HG02970 (cell line): ENCODE data around the gene PPM1K.

Source experiments
- ATAC-seq: cut with Tn5 transposase; IDR thresholded peaks from one replicate; pipeline ENCODE4 v1.9.1; 2021; ENCODE audit warnings: mild to moderate bottlenecking, moderate library complexity, moderate number of reproducible peaks; ENCODE audit not compliant: unreplicated experiment, low FRiP score

PPM1K gene

GRCh38 chr4:88225232-88226105 lies 58.9 kb downstream of the PPM1K start:
- ATAC-seq: no peak

GRCh38 chr4:88223516-88223915 lies 60.8 kb downstream of the PPM1K start:
- ATAC-seq: no peak

GRCh38 chr4:88219099-88219498 lies 65.3 kb downstream of the PPM1K start:
- ATAC-seq: no peak

- no peak for ATAC-seq
Observed at GRCh38 chr4:88217169-88217568, 67.2 kb downstream of the PPM1K start.

- no peak for ATAC-seq
Observed at GRCh38 chr4:88216395-88216794, 68.0 kb downstream of the PPM1K start.

- ATAC-seq: no peak
Observed at GRCh38 chr4:88215351-88215750, 69.0 kb downstream of the PPM1K start.

GRCh38 chr4:88212253-88212561 lies 72.2 kb downstream of the PPM1K start:
- ATAC-seq: no peak

GRCh38 chr4:88211473-88212252 lies 72.7 kb downstream of the PPM1K start:
- ATAC-seq: no peak

GRCh38 chr4:88208156-88208555 lies 76.2 kb downstream of the PPM1K start:
- no peak for ATAC-seq
